SK-N-SH treated with all-trans-retinoic acid at 6 μM for 48 hours (cell line): ENCODE data around the gene ERGIC1.

Experiments
- ARNTL ChIP-seq: fragments of 450-650 bp; formaldehyde crosslinking; IDR thresholded peaks from 2 replicates; pipeline ENCODE4 v1.5.0; 2020; ENCODE audit warnings: low read depth, mild to moderate bottlenecking, moderate library complexity, borderline replicate concordance
- BACH2 ChIP-seq: fragments of 250-450 bp; sonication (Bioruptor Pico); IDR thresholded peaks from 2 replicates; pipeline ENCODE4 v1.9.0; 2021; ENCODE audit warnings: mild to moderate bottlenecking, borderline replicate concordance
- GLIS3 ChIP-seq: fragments of 250-450 bp; sonication (Bioruptor Pico); IDR thresholded peaks from 2 replicates; pipeline ENCODE4 v1.5.0; 2020; ENCODE audit warnings: mild to moderate bottlenecking, moderate library complexity
- ISL1 ChIP-seq: fragments of 250-450 bp; sonication (Bioruptor Pico); IDR thresholded peaks from 2 replicates; pipeline ENCODE4 v2.1.2; 2022; ENCODE audit warnings: mild to moderate bottlenecking, moderate library complexity
- PATZ1 ChIP-seq: fragments of 250-450 bp; sonication (Bioruptor Pico); IDR thresholded peaks from 2 replicates; pipeline ENCODE4 v1.8.0; 2020; ENCODE audit warnings: mild to moderate bottlenecking, moderate library complexity, borderline replicate concordance
- PPARA ChIP-seq: fragments of 250-450 bp; sonication (Bioruptor Pico); IDR thresholded peaks from 2 replicates; pipeline ENCODE4 v1.5.0; 2020; ENCODE audit warnings: mild to moderate bottlenecking, borderline replicate concordance
- TCF4 ChIP-seq: fragments of 250-450 bp; sonication (Bioruptor Pico); IDR thresholded peaks from 2 replicates; pipeline ENCODE4 v1.8.0; 2021; ENCODE audit warnings: mild to moderate bottlenecking, moderate library complexity, borderline replicate concordance
- ZFP30 ChIP-seq: fragments of 450-650 bp; formaldehyde crosslinking; IDR thresholded peaks from 2 replicates; pipeline ENCODE4 v1.5.0; 2022; ENCODE audit warnings: mild to moderate bottlenecking, moderate library complexity
- ZNF70 ChIP-seq: fragments of 450-650 bp; formaldehyde crosslinking; IDR thresholded peaks from 2 replicates; pipeline ENCODE4 v1.5.0; 2020; ENCODE audit warnings: mild to moderate bottlenecking, moderate library complexity
- TF ChIP-seq, protein P1 (sequence below): fragments of 250-450 bp; sonication (Bioruptor Pico); IDR thresholded peaks from 2 replicates; pipeline ENCODE4 v1.5.0; 2020; ENCODE audit warnings: mild to moderate bottlenecking, moderate library complexity
- TF ChIP-seq, protein P2 (sequence below): fragments of 250-450 bp; sonication (Bioruptor Pico); IDR thresholded peaks from 2 replicates; pipeline ENCODE4 v1.5.1; 2020; ENCODE audit warnings: low read depth, mild to moderate bottlenecking, moderate library complexity
- TF ChIP-seq, protein P3 (sequence below): fragments of 250-450 bp; sonication (Bioruptor Pico); IDR thresholded peaks from 2 replicates; pipeline ENCODE4 v1.5.1; 2021; ENCODE audit warnings: mild to moderate bottlenecking, moderate library complexity

GRCh38 chr5:172944741-172945140, 110.7 kb downstream of the ERGIC1 start:
- TF ChIP-seq ARNTL (CRISPR knock-in tag) (no peak), BACH2 (CRISPR knock-in tag) (no peak), PPARA (CRISPR knock-in tag) (no peak), TCF4 (CRISPR knock-in tag) (no peak), ZNF70 (no peak), PATZ1 (CRISPR knock-in tag) (no peak), GLIS3 (CRISPR knock-in tag) (no peak), ZFP30 (CRISPR knock-in tag) (no peak), ISL1 (CRISPR knock-in tag) (no peak)
- TF ChIP-seq, protein P1, sequence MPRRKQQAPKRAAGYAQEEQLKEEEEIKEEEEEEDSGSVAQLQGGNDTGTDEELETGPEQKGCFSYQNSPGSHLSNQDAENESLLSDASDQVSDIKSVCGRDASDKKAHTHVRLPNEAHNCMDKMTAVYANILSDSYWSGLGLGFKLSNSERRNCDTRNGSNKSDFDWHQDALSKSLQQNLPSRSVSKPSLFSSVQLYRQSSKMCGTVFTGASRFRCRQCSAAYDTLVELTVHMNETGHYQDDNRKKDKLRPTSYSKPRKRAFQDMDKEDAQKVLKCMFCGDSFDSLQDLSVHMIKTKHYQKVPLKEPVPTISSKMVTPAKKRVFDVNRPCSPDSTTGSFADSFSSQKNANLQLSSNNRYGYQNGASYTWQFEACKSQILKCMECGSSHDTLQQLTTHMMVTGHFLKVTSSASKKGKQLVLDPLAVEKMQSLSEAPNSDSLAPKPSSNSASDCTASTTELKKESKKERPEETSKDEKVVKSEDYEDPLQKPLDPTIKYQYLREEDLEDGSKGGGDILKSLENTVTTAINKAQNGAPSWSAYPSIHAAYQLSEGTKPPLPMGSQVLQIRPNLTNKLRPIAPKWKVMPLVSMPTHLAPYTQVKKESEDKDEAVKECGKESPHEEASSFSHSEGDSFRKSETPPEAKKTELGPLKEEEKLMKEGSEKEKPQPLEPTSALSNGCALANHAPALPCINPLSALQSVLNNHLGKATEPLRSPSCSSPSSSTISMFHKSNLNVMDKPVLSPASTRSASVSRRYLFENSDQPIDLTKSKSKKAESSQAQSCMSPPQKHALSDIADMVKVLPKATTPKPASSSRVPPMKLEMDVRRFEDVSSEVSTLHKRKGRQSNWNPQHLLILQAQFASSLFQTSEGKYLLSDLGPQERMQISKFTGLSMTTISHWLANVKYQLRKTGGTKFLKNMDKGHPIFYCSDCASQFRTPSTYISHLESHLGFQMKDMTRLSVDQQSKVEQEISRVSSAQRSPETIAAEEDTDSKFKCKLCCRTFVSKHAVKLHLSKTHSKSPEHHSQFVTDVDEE (CRISPR knock-in tag) = no peak
- TF ChIP-seq, protein P2, sequence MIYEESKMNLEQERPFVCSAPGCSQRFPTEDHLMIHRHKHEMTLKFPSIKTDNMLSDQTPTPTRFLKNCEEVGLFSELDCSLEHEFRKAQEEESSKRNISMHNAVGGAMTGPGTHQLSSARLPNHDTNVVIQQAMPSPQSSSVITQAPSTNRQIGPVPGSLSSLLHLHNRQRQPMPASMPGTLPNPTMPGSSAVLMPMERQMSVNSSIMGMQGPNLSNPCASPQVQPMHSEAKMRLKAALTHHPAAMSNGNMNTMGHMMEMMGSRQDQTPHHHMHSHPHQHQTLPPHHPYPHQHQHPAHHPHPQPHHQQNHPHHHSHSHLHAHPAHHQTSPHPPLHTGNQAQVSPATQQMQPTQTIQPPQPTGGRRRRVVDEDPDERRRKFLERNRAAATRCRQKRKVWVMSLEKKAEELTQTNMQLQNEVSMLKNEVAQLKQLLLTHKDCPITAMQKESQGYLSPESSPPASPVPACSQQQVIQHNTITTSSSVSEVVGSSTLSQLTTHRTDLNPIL (CRISPR knock-in tag) = no peak
- TF ChIP-seq, protein P3, sequence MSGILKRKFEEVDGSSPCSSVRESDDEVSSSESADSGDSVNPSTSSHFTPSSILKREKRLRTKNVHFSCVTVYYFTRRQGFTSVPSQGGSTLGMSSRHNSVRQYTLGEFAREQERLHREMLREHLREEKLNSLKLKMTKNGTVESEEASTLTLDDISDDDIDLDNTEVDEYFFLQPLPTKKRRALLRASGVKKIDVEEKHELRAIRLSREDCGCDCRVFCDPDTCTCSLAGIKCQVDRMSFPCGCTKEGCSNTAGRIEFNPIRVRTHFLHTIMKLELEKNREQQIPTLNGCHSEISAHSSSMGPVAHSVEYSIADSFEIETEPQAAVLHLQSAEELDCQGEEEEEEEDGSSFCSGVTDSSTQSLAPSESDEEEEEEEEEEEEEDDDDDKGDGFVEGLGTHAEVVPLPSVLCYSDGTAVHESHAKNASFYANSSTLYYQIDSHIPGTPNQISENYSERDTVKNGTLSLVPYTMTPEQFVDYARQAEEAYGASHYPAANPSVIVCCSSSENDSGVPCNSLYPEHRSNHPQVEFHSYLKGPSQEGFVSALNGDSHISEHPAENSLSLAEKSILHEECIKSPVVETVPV (CRISPR knock-in tag) = no peak
